ENCODE results near the gene MAST4.

- TF ChIP-seq POLR2A (IDR thresholded peaks at IDR 0.05; ENCODE audit: low read depth, low read length) (no peak), RAD21 (IDR thresholded peaks at IDR 0.05; ENCODE audit: low read length) (no peak), CTCF (conservative IDR thresholded peaks at IDR 0.05; ENCODE audit: low read depth, low read length) (no peak), MAFK (IDR thresholded peaks at IDR 0.05; ENCODE audit: low read depth, low read length) (no peak), ELK1 (IDR thresholded peaks at IDR 0.05; ENCODE audit: borderline replicate concordance, low read depth, low read length) (no peak), USF2 (IDR thresholded peaks at IDR 0.05; ENCODE audit: low read depth, low read length) (no peak)
Measured at GRCh38 chr5:66701244-66701643, 105.1 kb downstream of the MAST4 start.

All from IMR-90 (cell line).